Measurements from ENCODE around the gene CAMSAP3.
"Not testable (repeated sequence)": the region's sequence is repeated elsewhere in the genome, so short reads cannot be mapped to it uniquely, and the experiment has no call there.

CAMSAP3 gene

GRCh38 chr19:7575434-7576040 is 20.1 kb upstream of the CAMSAP3 start:
- no peak for DNase-seq

GRCh38 chr19:7577422-7577821 is 18.2 kb upstream of the CAMSAP3 start:
- not testable (repeated sequence) for DNase-seq; H3K36me3 ChIP-seq (ENCODE audit: insufficient read depth, low read length); H3K9ac ChIP-seq (ENCODE audit: low read depth, low read length); H3K4me1 ChIP-seq (ENCODE audit: insufficient read depth, low read length); H3K4me3 ChIP-seq (ENCODE audit: low read depth in 1 of 2, low read length in 2 of 2); H3K4me2 ChIP-seq (ENCODE audit: insufficient read depth, low read length); H3K27ac ChIP-seq (ENCODE audit: low read length); H3K79me2 ChIP-seq (ENCODE audit: insufficient read depth, low read length); H3K27me3 ChIP-seq (ENCODE audit: insufficient read depth, low read length, poor library complexity); H4K20me1 ChIP-seq (ENCODE audit: insufficient read depth, low read length); ATAC-seq (ENCODE audit: insufficient read depth, low read depth); H2AFZ ChIP-seq (ENCODE audit: low read depth, low read length); H3K9me3 ChIP-seq (ENCODE audit: insufficient read depth, low read length, severe bottlenecking)

More at GRCh38 chr19:7575434-7576040, 20.1 kb upstream of the CAMSAP3 start:
- Histone ChIP-seq H3K4me3 (ENCODE audit: low read depth in 1 of 2, low read length in 2 of 2) (no peak overlapping the region), H4K20me1 (ENCODE audit: insufficient read depth, low read length) (no peaks in the 10 kb centered on the region), H3K79me2 (ENCODE audit: insufficient read depth, low read length) (no peaks in the 10 kb centered on the region), H3K4me2 (ENCODE audit: insufficient read depth, low read length) (no peak overlapping the region), H3K9me3 (ENCODE audit: insufficient read depth, low read length, severe bottlenecking) (no peaks in the 10 kb centered on the region), H3K27me3 (ENCODE audit: insufficient read depth, low read length, poor library complexity) (no peaks in the 10 kb centered on the region), H3K4me1 (ENCODE audit: insufficient read depth, low read length) (no peaks in the 10 kb centered on the region), H3K27ac (ENCODE audit: low read length) (no peak overlapping the region), H3K36me3 (ENCODE audit: insufficient read depth, low read length) (no peaks in the 10 kb centered on the region), H2AFZ (ENCODE audit: low read depth, low read length) (no peak overlapping the region), H3K9ac (ENCODE audit: low read depth, low read length) (no peak overlapping the region)
- no peak for TF ChIP-seq EZH2 (IDR thresholded peaks at IDR 0.05; ENCODE audit: borderline replicate concordance, low read depth, low read length, severe bottlenecking)
- TF ChIP-seq CTCF (IDR thresholded peaks at IDR 0.05; ENCODE audit: borderline replicate concordance, extremely low read depth, low read length, poor library complexity, severe bottlenecking): no peak
- ATAC-seq (ENCODE audit: insufficient read depth, low read depth): no peak

- no peak for ATAC-seq (ENCODE audit: insufficient read depth, low read depth)
Observed at GRCh38 chr19:7578127-7578526, 17.5 kb upstream of the CAMSAP3 start.

GRCh38 chr19:7579182-7579581 is 16.5 kb upstream of the CAMSAP3 start:
- Histone ChIP-seq H4K20me1 (ENCODE audit: insufficient read depth, low read length) (no peaks in the 10 kb centered on the region), H3K27ac (ENCODE audit: low read length) (no peak overlapping the region), H3K4me2 (ENCODE audit: insufficient read depth, low read length) (no peak overlapping the region), H3K4me3 (ENCODE audit: low read depth in 1 of 2, low read length in 2 of 2) (no peak overlapping the region), H3K4me1 (ENCODE audit: insufficient read depth, low read length) (no peaks in the 10 kb centered on the region), H3K9me3 (ENCODE audit: insufficient read depth, low read length, severe bottlenecking) (no peaks in the 10 kb centered on the region), H3K79me2 (ENCODE audit: insufficient read depth, low read length) (no peaks in the 10 kb centered on the region), H3K9ac (ENCODE audit: low read depth, low read length) (no peak overlapping the region), H3K27me3 (ENCODE audit: insufficient read depth, low read length, poor library complexity) (no peaks in the 10 kb centered on the region), H3K36me3 (ENCODE audit: insufficient read depth, low read length) (no peaks in the 10 kb centered on the region), H2AFZ (ENCODE audit: low read depth, low read length) (no peak overlapping the region)
- TF ChIP-seq EZH2 (IDR thresholded peaks at IDR 0.05; ENCODE audit: borderline replicate concordance, low read depth, low read length, severe bottlenecking) (no peak), CTCF (IDR thresholded peaks at IDR 0.05; ENCODE audit: borderline replicate concordance, extremely low read depth, low read length, poor library complexity, severe bottlenecking) (no peak)
- ATAC-seq (ENCODE audit: insufficient read depth, low read depth) (no peak), DNase-seq (no peak)

More at GRCh38 chr19:7578127-7578526, 17.5 kb upstream of the CAMSAP3 start:
- Histone ChIP-seq H4K20me1 (ENCODE audit: insufficient read depth, low read length) (no peaks in the 10 kb centered on the region), H3K4me1 (ENCODE audit: insufficient read depth, low read length) (no peaks in the 10 kb centered on the region), H3K79me2 (ENCODE audit: insufficient read depth, low read length) (no peaks in the 10 kb centered on the region), H3K4me2 (ENCODE audit: insufficient read depth, low read length) (no peak overlapping the region), H2AFZ (ENCODE audit: low read depth, low read length) (no peak overlapping the region), H3K9me3 (ENCODE audit: insufficient read depth, low read length, severe bottlenecking) (no peaks in the 10 kb centered on the region), H3K27me3 (ENCODE audit: insufficient read depth, low read length, poor library complexity) (no peaks in the 10 kb centered on the region), H3K9ac (ENCODE audit: low read depth, low read length) (no peak overlapping the region), H3K27ac (ENCODE audit: low read length) (no peak overlapping the region), H3K4me3 (ENCODE audit: low read depth in 1 of 2, low read length in 2 of 2) (no peak overlapping the region), H3K36me3 (ENCODE audit: insufficient read depth, low read length) (no peaks in the 10 kb centered on the region)
- no peak for DNase-seq
- TF ChIP-seq EZH2 (IDR thresholded peaks at IDR 0.05; ENCODE audit: borderline replicate concordance, low read depth, low read length, severe bottlenecking) (no peak), CTCF (IDR thresholded peaks at IDR 0.05; ENCODE audit: borderline replicate concordance, extremely low read depth, low read length, poor library complexity, severe bottlenecking) (no peak)

All from DND-41 (cell line).